Parathyroid adenoma (tissue), 2 donors: ENCODE results near the gene ANKRD1.

Source experiments
- H2AFZ ChIP-seq: fragments of 300-600 bp; sonication (generic); one replicate; pipeline ENCODE4 v1.7.0; 2017; ENCODE audit warnings: antibody characterized with exemption, mild to moderate bottlenecking
- H3K27ac ChIP-seq: fragments of 300-600 bp; sonication (generic); one replicate; pipeline ENCODE4 v1.7.0; 2017
- H3K27me3 ChIP-seq: fragments of 300-600 bp; sonication (generic); one replicate; pipeline ENCODE4 v1.7.0; 2017; ENCODE audit warnings: low read length; ENCODE audit not compliant: control insufficient read depth, insufficient read depth
- H3K36me3 ChIP-seq: fragments of 300-600 bp; sonication (generic); one replicate; pipeline ENCODE4 v1.7.0; 2017; ENCODE audit warnings: low read length; ENCODE audit not compliant: control insufficient read depth, insufficient read depth
- H3K4me1 ChIP-seq: fragments of 300-600 bp; sonication (generic); one replicate; pipeline ENCODE4 v1.7.0; 2017; ENCODE audit warnings: control low read depth
- H3K4me2 ChIP-seq: fragments of 300-600 bp; sonication (generic); one replicate; pipeline ENCODE4 v1.7.0; 2017; ENCODE audit warnings: low read length
- H3K4me3 ChIP-seq: fragments of 300-600 bp; sonication (generic); one replicate; pipeline ENCODE4 v1.7.0; 2017; ENCODE audit warnings: low read depth, low read length
- H3K79me2 ChIP-seq: fragments of 300-600 bp; sonication (generic); one replicate; pipeline ENCODE4 v1.7.0; 2017; ENCODE audit warnings: control low read depth
- H3K9ac ChIP-seq: fragments of 300-600 bp; sonication (generic); one replicate; pipeline ENCODE4 v1.7.0; 2017; ENCODE audit warnings: mild to moderate bottlenecking
- H3K9me3 ChIP-seq: fragments of 300-600 bp; sonication (generic); one replicate; pipeline ENCODE4 v1.7.0; 2017; ENCODE audit warnings: low read length; ENCODE audit not compliant: control insufficient read depth
- CTCF ChIP-seq: fragments of 300-600 bp; sonication (generic); IDR thresholded peaks from one replicate; pipeline ENCODE4 v1.7.0; 2017; ENCODE audit warnings: antibody characterized with exemption, mild to moderate bottlenecking
- donor health status: primary hyperparathyroidism.

The ANKRD1 gene

DNA sequence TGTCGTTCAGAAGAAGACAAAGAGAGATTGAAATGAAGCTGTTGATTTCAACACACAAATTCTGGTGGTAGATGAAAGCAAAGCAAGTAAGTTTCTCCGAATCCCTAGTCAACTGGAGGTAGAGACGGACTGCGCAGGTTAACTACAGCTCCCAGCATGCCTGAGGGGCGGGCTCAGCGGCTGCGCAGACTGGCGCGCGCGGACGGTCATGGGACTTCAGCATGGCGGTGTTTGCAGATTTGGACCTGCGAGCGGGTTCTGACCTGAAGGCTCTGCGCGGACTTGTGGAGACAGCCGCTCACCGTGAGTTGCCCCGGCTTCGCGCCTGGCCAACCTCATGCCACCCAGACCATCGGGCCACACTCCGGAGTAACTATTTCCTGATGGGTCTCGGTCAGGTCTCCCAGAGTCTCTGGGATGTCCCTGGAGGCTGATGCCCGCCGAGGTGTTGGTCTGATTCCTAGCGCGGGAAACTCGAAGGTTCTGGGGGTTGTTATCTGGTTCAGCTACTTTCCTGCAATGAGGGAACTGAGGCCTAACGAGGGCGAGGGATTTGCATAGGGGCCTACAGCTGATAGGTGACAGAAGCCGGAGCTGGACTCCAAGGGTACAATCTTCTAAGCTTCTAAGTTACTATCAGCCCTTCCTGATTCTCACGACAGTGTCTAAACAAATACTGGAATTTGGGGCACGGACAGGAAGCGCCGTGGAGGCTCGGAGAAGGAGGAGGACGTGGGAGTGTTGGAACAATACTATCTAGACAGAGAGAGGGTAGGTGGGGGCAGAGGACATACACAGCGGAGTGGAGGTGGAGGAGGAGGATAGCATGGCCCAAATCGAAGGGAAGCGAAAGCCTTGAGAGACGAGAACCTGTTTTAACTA lies 48.9 kb downstream of the ANKRD1 start, which contains the start of gene RPP30:
RPP30 (plus strand) TSS at position 209 of the 882 bp plus-strand sequence; CDS start at position 222, 13 bp downstream.
- no peak for TF ChIP-seq CTCF
- H3K4me1 ChIP-seq, result peaks cover 10% of the 10 kb centered on the region

GRCh38 chr10:90871279-90871765 lies 49.6 kb downstream of the ANKRD1 start:
- H3K4me2 ChIP-seq, result peak overlapping the region; percentile 52
- peak overlapping the region; percentile 72 for H3K4me3 ChIP-seq
- H3K36me3 ChIP-seq, result no peaks in the 10 kb centered on the region
- H3K9ac ChIP-seq, result no peak overlapping the region
- no peaks in the 10 kb centered on the region for H3K27me3 ChIP-seq
- H2AFZ ChIP-seq, result peak overlapping the region; percentile 78
- H3K4me1 ChIP-seq, result peaks cover 6% of the 10 kb centered on the region
- H3K27ac ChIP-seq, result peak overlapping the region; percentile 37
- peak; percentile 48 for TF ChIP-seq CTCF
- H3K9me3 ChIP-seq, result no peaks in the 10 kb centered on the region
- H3K79me2 ChIP-seq, result peaks cover 9% of the 10 kb centered on the region

More for the DNA sequence above, 48.9 kb downstream of the ANKRD1 start, which contains the start of gene RPP30:
- Histone ChIP-seq H3K4me3 (peak within 1 kb of the TSS; percentile 72), H3K36me3 (no peaks in the 10 kb centered on the region), H3K27ac (peak within 1 kb of the TSS; percentile 37), H3K9ac (no peak within 1 kb of the TSS), H3K27me3 (no peaks in the 10 kb centered on the region), H3K9me3 (no peaks in the 10 kb centered on the region), H2AFZ (peak within 1 kb of the TSS; percentile 78), H3K4me2 (peak within 1 kb of the TSS; percentile 52), H3K79me2 (peaks cover 9% of the 10 kb centered on the region)

DNA sequence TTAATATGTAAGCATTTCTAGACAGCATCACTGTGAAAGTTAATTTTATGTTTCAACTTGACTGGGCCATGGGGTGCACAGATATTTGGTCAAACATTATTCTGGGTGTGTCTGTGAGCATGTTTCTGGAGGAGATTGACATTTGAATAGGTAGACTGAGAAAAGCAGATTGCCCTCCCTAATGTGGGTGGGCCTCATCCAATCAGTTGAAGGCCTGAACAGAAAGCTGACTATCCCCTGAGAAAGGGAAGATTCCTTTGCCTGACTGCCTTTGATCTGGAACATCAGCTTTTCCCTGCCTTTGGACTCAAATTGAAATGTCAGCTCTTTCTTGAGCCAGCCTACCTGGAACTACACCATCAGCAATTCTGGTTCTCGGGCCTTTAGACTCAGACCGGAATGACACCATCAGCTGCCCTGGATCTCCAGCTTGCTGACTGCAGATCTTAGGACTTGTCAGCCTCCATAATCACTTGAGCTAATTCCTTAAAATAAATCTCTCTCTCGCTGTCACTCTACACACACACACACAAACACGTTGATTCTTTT lies 54.8 kb downstream of the ANKRD1 start:
- H2AFZ ChIP-seq, result peak overlapping the region; percentile 12
- H3K27me3 ChIP-seq, result no peaks in the 10 kb centered on the region
- H3K9me3 ChIP-seq, result no peaks in the 10 kb centered on the region
- H3K36me3 ChIP-seq, result no peaks in the 10 kb centered on the region
- no peak overlapping the region for H3K9ac ChIP-seq
- H3K79me2 ChIP-seq, result no peaks in the 10 kb centered on the region
- H3K4me2 ChIP-seq, result no peak overlapping the region
- peaks cover 5% of the 10 kb centered on the region for H3K4me1 ChIP-seq
- no peak overlapping the region for H3K27ac ChIP-seq
- no peak for TF ChIP-seq CTCF
- H3K4me3 ChIP-seq, result no peak overlapping the region

- H3K4me3 ChIP-seq, result no peak overlapping the region
- peaks cover 5% of the 10 kb centered on the region for H3K4me1 ChIP-seq
- TF ChIP-seq CTCF, result peak; percentile 24
- H3K27me3 ChIP-seq, result no peaks in the 10 kb centered on the region
- H3K27ac ChIP-seq, result no peak overlapping the region
- no peak overlapping the region for H3K4me2 ChIP-seq
- H3K36me3 ChIP-seq, result no peaks in the 10 kb centered on the region
- H2AFZ ChIP-seq, result no peak overlapping the region
- no peak overlapping the region for H3K9ac ChIP-seq
- no peaks in the 10 kb centered on the region for H3K79me2 ChIP-seq
- H3K9me3 ChIP-seq, result no peaks in the 10 kb centered on the region
Observed at GRCh38 chr10:90865401-90865800, 55.5 kb downstream of the ANKRD1 start.
